Measurements from ENCODE around the gene APOH.

DNA sequence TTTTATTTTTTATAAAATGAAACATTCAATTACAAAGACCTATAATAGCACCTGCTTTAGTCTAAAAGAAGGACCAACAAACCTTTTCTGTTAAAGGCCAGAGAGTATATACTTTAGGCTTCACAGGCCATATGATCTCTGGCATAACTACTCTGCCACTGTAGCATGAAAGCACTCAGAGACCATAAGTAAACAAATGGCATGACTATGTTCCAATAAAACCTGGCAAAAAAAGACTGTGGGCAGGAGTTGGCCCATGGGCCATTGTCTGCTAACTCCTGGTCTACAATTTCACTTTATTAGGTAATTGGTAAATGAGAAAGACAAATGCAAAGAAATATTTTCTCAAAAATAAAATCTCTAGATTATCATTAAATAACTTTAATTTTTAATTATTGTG, 52.2 kb downstream of the APOH start:
- TF ChIP-seq, protein P1, sequence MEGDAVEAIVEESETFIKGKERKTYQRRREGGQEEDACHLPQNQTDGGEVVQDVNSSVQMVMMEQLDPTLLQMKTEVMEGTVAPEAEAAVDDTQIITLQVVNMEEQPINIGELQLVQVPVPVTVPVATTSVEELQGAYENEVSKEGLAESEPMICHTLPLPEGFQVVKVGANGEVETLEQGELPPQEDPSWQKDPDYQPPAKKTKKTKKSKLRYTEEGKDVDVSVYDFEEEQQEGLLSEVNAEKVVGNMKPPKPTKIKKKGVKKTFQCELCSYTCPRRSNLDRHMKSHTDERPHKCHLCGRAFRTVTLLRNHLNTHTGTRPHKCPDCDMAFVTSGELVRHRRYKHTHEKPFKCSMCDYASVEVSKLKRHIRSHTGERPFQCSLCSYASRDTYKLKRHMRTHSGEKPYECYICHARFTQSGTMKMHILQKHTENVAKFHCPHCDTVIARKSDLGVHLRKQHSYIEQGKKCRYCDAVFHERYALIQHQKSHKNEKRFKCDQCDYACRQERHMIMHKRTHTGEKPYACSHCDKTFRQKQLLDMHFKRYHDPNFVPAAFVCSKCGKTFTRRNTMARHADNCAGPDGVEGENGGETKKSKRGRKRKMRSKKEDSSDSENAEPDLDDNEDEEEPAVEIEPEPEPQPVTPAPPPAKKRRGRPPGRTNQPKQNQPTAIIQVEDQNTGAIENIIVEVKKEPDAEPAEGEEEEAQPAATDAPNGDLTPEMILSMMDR (IDR thresholded peaks at IDR 0.05): no peak
- no peak for TF ChIP-seq POLR2A (IDR thresholded peaks at IDR 0.05)
- no peak for TF ChIP-seq POLR2AphosphoS5 (IDR thresholded peaks at IDR 0.05; ENCODE audit: insufficient read depth in 1 of 2, low read depth in 1 of 2)

Measured in vagina (tissue), 2 donors.